Measurements from ENCODE around the gene C1orf116.

DNA sequence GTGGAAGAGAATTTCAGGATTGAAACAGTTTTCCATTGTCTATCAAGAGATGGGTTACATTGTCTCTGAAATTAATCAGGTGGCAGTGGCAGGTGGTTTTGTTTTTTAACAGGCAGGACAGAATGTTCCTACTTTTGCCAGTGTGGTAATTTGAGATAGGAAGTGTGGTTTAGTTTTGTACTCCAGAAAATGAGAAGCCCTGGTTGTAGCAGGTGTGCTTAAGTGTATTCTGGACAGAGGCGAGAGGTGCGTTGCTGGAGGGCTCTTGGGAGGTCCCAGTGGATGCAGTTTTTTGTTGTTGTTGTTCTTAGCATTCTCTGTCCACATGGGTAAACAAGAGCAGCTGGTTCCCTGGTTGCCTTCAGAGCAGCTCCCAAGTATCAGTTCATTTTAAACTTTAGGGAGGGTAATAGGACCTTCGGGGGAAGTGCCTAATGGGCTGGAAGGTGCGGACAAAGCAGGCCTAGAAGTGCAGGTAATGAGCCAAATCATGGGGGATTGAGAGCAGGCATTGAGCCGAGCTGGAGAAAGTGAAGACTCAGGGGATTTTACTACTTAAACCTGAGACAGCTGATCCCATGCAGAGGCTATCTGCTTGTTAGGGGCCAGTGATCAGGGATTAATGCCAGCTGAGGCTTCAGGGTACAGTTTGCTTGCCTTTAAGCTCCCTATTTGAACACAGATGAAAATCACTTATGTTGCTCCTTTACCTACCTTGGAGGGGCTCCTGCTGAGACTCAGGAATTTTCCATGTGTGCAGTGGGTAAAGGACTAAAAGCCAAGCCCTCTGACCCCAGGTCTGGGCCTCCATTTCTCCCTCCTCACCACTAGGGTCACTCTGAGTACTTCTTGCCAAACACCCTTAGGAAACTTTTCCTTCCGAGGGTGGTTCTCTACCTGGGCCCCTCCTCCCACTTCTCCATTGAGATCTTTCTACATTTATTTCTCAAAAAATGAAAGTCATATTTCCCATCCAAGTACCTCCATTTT lies 26.6 kb upstream of the C1orf116 start:
- TF ChIP-seq, protein P1, sequence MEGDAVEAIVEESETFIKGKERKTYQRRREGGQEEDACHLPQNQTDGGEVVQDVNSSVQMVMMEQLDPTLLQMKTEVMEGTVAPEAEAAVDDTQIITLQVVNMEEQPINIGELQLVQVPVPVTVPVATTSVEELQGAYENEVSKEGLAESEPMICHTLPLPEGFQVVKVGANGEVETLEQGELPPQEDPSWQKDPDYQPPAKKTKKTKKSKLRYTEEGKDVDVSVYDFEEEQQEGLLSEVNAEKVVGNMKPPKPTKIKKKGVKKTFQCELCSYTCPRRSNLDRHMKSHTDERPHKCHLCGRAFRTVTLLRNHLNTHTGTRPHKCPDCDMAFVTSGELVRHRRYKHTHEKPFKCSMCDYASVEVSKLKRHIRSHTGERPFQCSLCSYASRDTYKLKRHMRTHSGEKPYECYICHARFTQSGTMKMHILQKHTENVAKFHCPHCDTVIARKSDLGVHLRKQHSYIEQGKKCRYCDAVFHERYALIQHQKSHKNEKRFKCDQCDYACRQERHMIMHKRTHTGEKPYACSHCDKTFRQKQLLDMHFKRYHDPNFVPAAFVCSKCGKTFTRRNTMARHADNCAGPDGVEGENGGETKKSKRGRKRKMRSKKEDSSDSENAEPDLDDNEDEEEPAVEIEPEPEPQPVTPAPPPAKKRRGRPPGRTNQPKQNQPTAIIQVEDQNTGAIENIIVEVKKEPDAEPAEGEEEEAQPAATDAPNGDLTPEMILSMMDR (IDR thresholded peaks at IDR 0.05) = no peak
- no peak for TF ChIP-seq POLR2AphosphoS5 (IDR thresholded peaks at IDR 0.05)

Measured in stomach (tissue), 4 donors.